GM12878 (cell line): ENCODE results near the gene CARS2. TPM values are rescaled to one million over a fixed set of nuclear protein-coding genes. Genes with fewer than 3 reads are reported as not detected.
A peak's percentile ranks its signal among the peaks of the same experiment; 100 is the strongest.

Experiments used
- ATAC-seq: fragments of 200-7000 bp; cut with Tn5 transposase; 3 replicates; pipeline ENCODE4 v1.9.1; 2020; ENCODE audit warnings: mild to moderate bottlenecking, moderate library complexity
- BruUV-seq: library from RNA; stranded (reverse); fragments of 400-500 nt; replicated peaks from 2 replicates; lab custom pipeline; 2021; lab: Mats Ljungman, UMichigan
- CTCF ChIA-PET: fragments of 300-600 bp; sonication (Branson Sonifier 250); formaldehyde crosslinking; extraction: SDS; loops from one replicate; lab custom pipeline; 2021; ENCODE audit warnings: inconsistent platforms; lab: Yijun Ruan, JAX
- POLR2A ChIA-PET: fragments of 350-600 bp; formaldehyde crosslinking; extraction: SDS; loops from one replicate; lab custom pipeline; 2021; ENCODE audit warnings: inconsistent platforms; lab: Charles Lee
- RAD21 ChIA-PET: fragments of 300-600 bp; sonication (Branson Sonifier 250); formaldehyde crosslinking; loops from one replicate; lab custom pipeline; 2023; ENCODE audit warnings: antibody characterized with exemption; ENCODE audit not compliant: unreplicated experiment; lab: Charles Lee
- SMC1A ChIA-PET: fragments of 300-600 bp; sonication (Branson Sonifier 250); formaldehyde crosslinking; loops from one replicate; lab custom pipeline; 2023; ENCODE audit not compliant: unreplicated experiment, uncharacterized antibody; lab: Charles Lee
- DNase-seq: peaks from one replicate; pipeline ENCODE4 v3.0.0-alpha.2; 2011; ENCODE audit warnings: low read depth, low spot score
- FAIRE-seq: peaks from 3 replicates; lab custom pipeline; 2011; peaks lifted over from hg19 to GRCh38; lab: Jason Lieb, UNC
- H2AFZ ChIP-seq: 2 replicates; pipeline ENCODE4 v1.6.0; 2011; ENCODE audit warnings: low read depth, low read length, control low read depth; ENCODE audit not compliant: control insufficient read depth
- H3K27ac ChIP-seq: 2 replicates; pipeline ENCODE4 v1.5.1; 2011; ENCODE audit warnings: control low read depth; ENCODE audit not compliant: control insufficient read depth, insufficient read depth
- H3K27me3 ChIP-seq, 2 experiments: replicated peaks in 1 of 2; 2 replicates each; pipeline versions ENCODE4 v1.6.0 to v1.6.1; 2011; ENCODE audit warnings: low read length in 1 of 2; ENCODE audit not compliant: control insufficient read depth in 2 of 2, insufficient read depth in 2 of 2
- H3K36me3 ChIP-seq, 2 experiments: 2 replicates each; pipeline ENCODE4 v1.5.1; 2011; ENCODE audit warnings: low read length in 1 of 2; ENCODE audit not compliant: control insufficient read depth in 2 of 2, insufficient read depth in 2 of 2
- H3K4me1 ChIP-seq: 2 replicates; pipeline ENCODE4 v1.6.1; 2011; ENCODE audit warnings: mild to moderate bottlenecking, low read length, moderate library complexity, mixed read lengths; ENCODE audit not compliant: control insufficient read depth, insufficient read depth
- H3K4me2 ChIP-seq: 2 replicates; pipeline ENCODE4 v1.6.0; 2011; ENCODE audit warnings: control low read depth; ENCODE audit not compliant: control insufficient read depth, insufficient read depth
- H3K4me3 ChIP-seq: fragments of 200-600 bp; sonication (generic); 2 replicates; pipeline ENCODE4 v1.5.1; 2016
- H3K79me2 ChIP-seq: 2 replicates; pipeline ENCODE4 v1.6.0; 2011; ENCODE audit warnings: low read length; ENCODE audit not compliant: control insufficient read depth, insufficient read depth
- H3K9ac ChIP-seq: 2 replicates; pipeline ENCODE4 v1.8.0; 2011; ENCODE audit warnings: low read length, control low read depth, mixed read lengths; ENCODE audit not compliant: control insufficient read depth, insufficient read depth
- H3K9me3 ChIP-seq: replicated peaks from 3 replicates; pipeline ENCODE4 v1.5.1; 2011; ENCODE audit warnings: mild to moderate bottlenecking, low read length; ENCODE audit not compliant: control insufficient read depth, insufficient read depth
- H4K20me1 ChIP-seq: 2 replicates; pipeline ENCODE4 v1.6.0; 2011; ENCODE audit not compliant: control insufficient read depth, insufficient read depth
- CUX1 ChIP-seq: IDR thresholded peaks from 2 replicates; pipeline ENCODE4 v1.6.1; 2012; ENCODE audit warnings: improper control_type of control experiment, low read depth, low read length; ENCODE audit not compliant: insufficient replicate concordance
- HDAC6 ChIP-seq: fragments of 200-600 bp; sonication (generic); IDR thresholded peaks from one replicate; pipeline ENCODE4 v1.8.0; 2017; ENCODE audit warnings: antibody characterized with exemption; ENCODE audit not compliant: unreplicated experiment
- IKZF1 ChIP-seq: fragments of 450-650 bp; conservative IDR thresholded peaks from 2 replicates; pipeline ENCODE4 v1.6.1; 2017; ENCODE audit warnings: antibody characterized with exemption, mild to moderate bottlenecking
- PAX5 ChIP-seq: IDR thresholded peaks from 2 replicates; pipeline ENCODE4 v1.6.1; 2011; ENCODE audit warnings: low read depth, low read length, borderline replicate concordance
- RAD21 ChIP-seq: IDR thresholded peaks from 2 replicates; pipeline ENCODE4 v1.6.1; 2011; ENCODE audit warnings: mild to moderate bottlenecking, low read depth, low read length, moderate library complexity; ENCODE audit not compliant: insufficient read depth
- WGBS: methylation state at CpG from one replicate; pipeline ENCODE4 v1.1.6; 2016; ENCODE audit warnings: low lambda C conversion rate; ENCODE audit not compliant: insufficient replicate concordance, insufficient coverage; ENCODE audit errors: missing lambda C conversion rate; 5-methylcytosine and 5-hydroxymethylcytosine counted together
- in situ Hi-C: fragments of 300-500 bp; cut with MboI; formaldehyde crosslinking; loops from 9 replicates; pipeline ENCODE4 v1.14.3; 2018; ENCODE audit warnings: mixed read lengths
- intact Hi-C: fragments of 100-400 bp; cut with micrococcal nuclease; formaldehyde crosslinking; loops from one replicate; pipeline ENCODE4 v1.14.2; 2022; ENCODE audit not compliant: unreplicated experiment
- polyA plus RNA-seq, 11 experiments: library from polyadenylated mRNA; depleted of rRNA in 4 of 11; unstranded in 6 of 11; stranded (reverse) in 5 of 11; fragments of >200 nt; fragmentation: Nextera tagmentation in 4 of 11; fragmentation: Illumina TruSeq in 1 of 11; extraction: Ambion mirVana in 4 of 11; extraction: Trizol in 1 of 11; gene quantifications; 1 replicate in 1 of 11; 2 replicates in 10 of 11; pipeline versions ENCODE4 v1.2.1 to v1.2.3, GENCODE V29; 2011 to 2016; ENCODE audit warnings: inconsistent platforms in 2 of 11, missing spikeins in 2 of 11, low read depth in 1 of 11
- total RNA-seq, 4 experiments: library from RNA; depleted of rRNA in 3 of 4; stranded (reverse); fragments of >200 nt in 3 of 4; fragmentation: Illumina TruSeq in 1 of 4; extraction: Trizol in 1 of 4; gene quantifications; 2 replicates each; pipeline versions ENCODE4 v1.2.1 to v1.2.3, GENCODE V29; 2013 to 2021
- TF ChIP-seq, protein P1 (sequence below): fragments of 450-650 bp; IDR thresholded peaks from 2 replicates; pipeline ENCODE4 v1.6.1; 2017; ENCODE audit warnings: low read depth, mild to moderate bottlenecking, moderate library complexity
- TF ChIP-seq, protein P2 (sequence below): fragments of 450-650 bp; IDR thresholded peaks from 2 replicates; pipeline ENCODE4 v1.6.1; 2017; ENCODE audit warnings: antibody characterized with exemption, mild to moderate bottlenecking, moderate library complexity

CARS2 gene
- total and polyA plus RNA-seq, 10 of the 15 experiments (the other 5 are each of a cell fraction or from before 2014, with no cell fraction given): 4.2 to 101 (median 61.5) TPM

GRCh38 chr13:110644892-110645521, 60.9 kb downstream of the CARS2 start (continued):
- no peak for TF ChIP-seq HDAC6
- TF ChIP-seq, protein P1, sequence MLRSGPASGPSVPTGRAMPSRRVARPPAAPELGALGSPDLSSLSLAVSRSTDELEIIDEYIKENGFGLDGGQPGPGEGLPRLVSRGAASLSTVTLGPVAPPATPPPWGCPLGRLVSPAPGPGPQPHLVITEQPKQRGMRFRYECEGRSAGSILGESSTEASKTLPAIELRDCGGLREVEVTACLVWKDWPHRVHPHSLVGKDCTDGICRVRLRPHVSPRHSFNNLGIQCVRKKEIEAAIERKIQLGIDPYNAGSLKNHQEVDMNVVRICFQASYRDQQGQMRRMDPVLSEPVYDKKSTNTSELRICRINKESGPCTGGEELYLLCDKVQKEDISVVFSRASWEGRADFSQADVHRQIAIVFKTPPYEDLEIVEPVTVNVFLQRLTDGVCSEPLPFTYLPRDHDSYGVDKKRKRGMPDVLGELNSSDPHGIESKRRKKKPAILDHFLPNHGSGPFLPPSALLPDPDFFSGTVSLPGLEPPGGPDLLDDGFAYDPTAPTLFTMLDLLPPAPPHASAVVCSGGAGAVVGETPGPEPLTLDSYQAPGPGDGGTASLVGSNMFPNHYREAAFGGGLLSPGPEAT: no peak
- no peak for TF ChIP-seq PAX5
- TF ChIP-seq RAD21: peak; percentile 86
- TF ChIP-seq, all 136 proteins: peak for 11

DNA sequence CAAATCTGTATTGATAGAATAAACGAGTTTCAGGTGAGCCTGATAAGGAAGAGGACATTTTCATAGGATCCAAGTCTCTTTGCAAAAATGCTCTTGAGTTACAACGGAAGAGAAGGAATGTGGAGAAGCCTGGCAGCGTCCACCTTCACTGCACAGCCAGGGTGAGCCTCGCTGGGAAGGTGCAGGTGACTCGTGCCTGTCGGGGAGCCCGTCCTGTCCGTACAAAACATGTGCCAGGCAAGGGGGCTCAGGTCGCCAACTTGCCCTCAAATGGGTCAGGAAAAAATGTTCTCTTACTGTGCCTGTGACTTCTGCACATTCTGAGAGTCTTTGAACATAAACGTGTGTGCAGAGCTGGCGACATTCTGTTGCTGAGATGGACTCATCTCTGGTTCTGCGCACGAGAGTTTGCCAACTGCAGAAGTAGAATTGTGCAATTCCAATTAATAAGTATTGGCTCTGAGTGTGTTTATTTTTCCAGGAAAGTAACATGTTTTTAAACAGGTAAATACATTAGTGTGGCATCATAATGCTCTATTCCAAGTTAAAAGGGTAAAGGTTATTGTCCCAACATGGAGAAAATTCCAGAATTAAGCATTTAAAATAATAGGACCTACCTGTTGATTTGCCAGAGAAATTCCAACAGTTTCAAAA, 62.0 kb downstream of the CARS2 start:
- ChIA-PET RAD21 (interaction anchor here (1.2 to 2.1 kb wide), 5 partner anchors 47 to 189 kb away, joined by 4 to 10 read pairs (median 5); no protein-coding TSS in a partner anchor), SMC1A (interaction anchor here (1.0 to 2.4 kb wide), 8 partner anchors 10 to 271 kb away, joined by 3 to 12 read pairs (median 5); partner anchors contain the start of genes ANKRD10, ING1 and NAXD), CTCF (interaction anchor here (0.7 to 2.0 kb wide), 13 partner anchors 14 to 264 kb away, joined by 3 to 19 read pairs (median 5); no protein-coding TSS in a partner anchor), POLR2A (no interaction called here)
- FAIRE-seq (no peak), DNase-seq (no peak), ATAC-seq (no peak)
- no peak overlapping the region for H3K4me3 ChIP-seq
- H3K27me3 ChIP-seq: no peaks in the 10 kb centered on the region
- H3K9ac ChIP-seq: no peak overlapping the region
- H3K4me2 ChIP-seq: no peak overlapping the region
- intact Hi-C loops (loop anchor here (2.0 kb wide), 1 partner anchor 175 kb away; no protein-coding TSS in a partner anchor), in situ Hi-C loops (no loop called here)
- no peak overlapping the region for H2AFZ ChIP-seq
- H4K20me1 ChIP-seq: no peaks in the 10 kb centered on the region
- H3K4me1 ChIP-seq: 0 out of 2 replicates have a peak, but pooled peaks cover 3% of the 10 kb centered on the region
- WGBS: 90% methylated on average over 13 of the region's 13 CpGs
- peaks cover 23 to 28% of the 10 kb centered on the region in 2 experiments for H3K36me3 ChIP-seq
- H3K9me3 ChIP-seq: no peaks in the 10 kb centered on the region
- no peak overlapping the region for H3K27ac ChIP-seq
- BruUV-seq: no TSS peak
- H3K79me2 ChIP-seq: no peaks in the 10 kb centered on the region
- TF ChIP-seq IKZF1 (no peak), CUX1 (no peak)
- TF ChIP-seq, protein P2, sequence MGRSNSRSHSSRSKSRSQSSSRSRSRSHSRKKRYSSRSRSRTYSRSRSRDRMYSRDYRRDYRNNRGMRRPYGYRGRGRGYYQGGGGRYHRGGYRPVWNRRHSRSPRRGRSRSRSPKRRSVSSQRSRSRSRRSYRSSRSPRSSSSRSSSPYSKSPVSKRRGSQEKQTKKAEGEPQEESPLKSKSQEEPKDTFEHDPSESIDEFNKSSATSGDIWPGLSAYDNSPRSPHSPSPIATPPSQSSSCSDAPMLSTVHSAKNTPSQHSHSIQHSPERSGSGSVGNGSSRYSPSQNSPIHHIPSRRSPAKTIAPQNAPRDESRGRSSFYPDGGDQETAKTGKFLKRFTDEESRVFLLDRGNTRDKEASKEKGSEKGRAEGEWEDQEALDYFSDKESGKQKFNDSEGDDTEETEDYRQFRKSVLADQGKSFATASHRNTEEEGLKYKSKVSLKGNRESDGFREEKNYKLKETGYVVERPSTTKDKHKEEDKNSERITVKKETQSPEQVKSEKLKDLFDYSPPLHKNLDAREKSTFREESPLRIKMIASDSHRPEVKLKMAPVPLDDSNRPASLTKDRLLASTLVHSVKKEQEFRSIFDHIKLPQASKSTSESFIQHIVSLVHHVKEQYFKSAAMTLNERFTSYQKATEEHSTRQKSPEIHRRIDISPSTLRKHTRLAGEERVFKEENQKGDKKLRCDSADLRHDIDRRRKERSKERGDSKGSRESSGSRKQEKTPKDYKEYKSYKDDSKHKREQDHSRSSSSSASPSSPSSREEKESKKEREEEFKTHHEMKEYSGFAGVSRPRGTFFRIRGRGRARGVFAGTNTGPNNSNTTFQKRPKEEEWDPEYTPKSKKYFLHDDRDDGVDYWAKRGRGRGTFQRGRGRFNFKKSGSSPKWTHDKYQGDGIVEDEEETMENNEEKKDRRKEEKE: no peak
- TF ChIP-seq, protein P1: no peak
